PC-3 (cell line): ENCODE results near the gene CCL8. TPM values are rescaled to one million over a fixed set of nuclear protein-coding genes. Genes with fewer than 3 reads are reported as not detected.

Source experiments
- ATAC-seq: fragments of 200-7000 bp; cut with Tn5 transposase; 2 replicates; pipeline ENCODE4 v1.9.1; 2020; ENCODE audit warnings: mild to moderate bottlenecking, moderate library complexity
- BruUV-seq: library from RNA; stranded (reverse); fragments of 400-500 nt; replicated peaks from 2 replicates; lab custom pipeline; 2021; lab: Mats Ljungman, UMichigan
- CTCF ChIA-PET: fragments of 300-600 bp; sonication (Branson Sonifier 250); formaldehyde crosslinking; loops from one replicate; lab custom pipeline; 2022; ENCODE audit warnings: antibody characterized with exemption; lab: Charles Lee
- POLR2A ChIA-PET: fragments of 300-600 bp; sonication (Branson Sonifier 250); formaldehyde crosslinking; loops from one replicate; lab custom pipeline; 2022; ENCODE audit warnings: antibody characterized with exemption; ENCODE audit not compliant: unreplicated experiment; lab: Charles Lee
- DNase-seq: peaks from one replicate; pipeline ENCODE4 v3.0.0-alpha.2; 2015
- H2AFZ ChIP-seq: fragments of 300-600 bp; sonication (generic); 2 replicates; pipeline ENCODE4 v1.6.0; 2016; ENCODE audit warnings: antibody characterized with exemption, low read length
- H3F3A ChIP-seq: fragments of 300-600 bp; sonication (generic); one replicate; pipeline ENCODE4 v1.6.0; 2017; ENCODE audit warnings: antibody characterized with exemption, low read length, control low read depth, mild to moderate bottlenecking; ENCODE audit not compliant: unreplicated experiment
- H3K27ac ChIP-seq: fragments of 300-600 bp; sonication (generic); 2 replicates; pipeline ENCODE4 v1.5.1; 2016; ENCODE audit warnings: mild to moderate bottlenecking, low read length
- H3K27me3 ChIP-seq: fragments of 300-600 bp; sonication (generic); 2 replicates; pipeline ENCODE4 v1.6.1; 2016; ENCODE audit warnings: low read length, mixed read lengths
- H3K36me3 ChIP-seq: fragments of 300-600 bp; sonication (generic); 2 replicates; pipeline ENCODE4 v1.6.1; 2016; ENCODE audit warnings: low read depth, mixed run types, low read length, mixed read lengths
- H3K4me1 ChIP-seq: fragments of 300-600 bp; sonication (generic); 2 replicates; pipeline ENCODE4 v1.5.1; 2016; ENCODE audit warnings: low read length; ENCODE audit not compliant: insufficient read depth
- H3K4me2 ChIP-seq: fragments of 300-600 bp; sonication (generic); 2 replicates; pipeline ENCODE4 v1.6.0; 2016; ENCODE audit warnings: low read length
- H3K4me3 ChIP-seq: fragments of 300-600 bp; sonication (generic); 2 replicates; pipeline ENCODE4 v1.5.1; 2016; ENCODE audit warnings: mild to moderate bottlenecking, low read length, mixed read lengths
- H3K79me2 ChIP-seq: fragments of 300-600 bp; sonication (generic); 2 replicates; pipeline ENCODE4 v1.6.1; 2017; ENCODE audit warnings: low read length, mixed read lengths
- H3K9ac ChIP-seq: fragments of 300-600 bp; sonication (generic); 2 replicates; pipeline ENCODE4 v1.6.0; 2016; ENCODE audit warnings: mild to moderate bottlenecking, low read length
- H3K9me2 ChIP-seq: fragments of 300-600 bp; sonication (generic); replicated peaks from 2 replicates; pipeline ENCODE4 v1.6.1; 2016; ENCODE audit warnings: mixed run types, low read length, mixed read lengths
- H3K9me3 ChIP-seq: fragments of 300-600 bp; sonication (generic); 2 replicates; pipeline ENCODE4 v1.6.1; 2016; ENCODE audit warnings: low read length, mixed read lengths
- H4K20me1 ChIP-seq: fragments of 300-600 bp; sonication (generic); 2 replicates; pipeline ENCODE4 v1.6.1; 2016; ENCODE audit warnings: low read length, mixed read lengths
- EZH2 ChIP-seq: fragments of 300-600 bp; sonication (generic); IDR thresholded peaks from one replicate; pipeline ENCODE4 v1.6.1; 2017; ENCODE audit warnings: antibody characterized with exemption, mild to moderate bottlenecking, low read length; ENCODE audit not compliant: unreplicated experiment
- EZH2phosphoT487 ChIP-seq: fragments of 300-600 bp; sonication (generic); IDR thresholded peaks from 2 replicates; pipeline ENCODE4 v1.6.1; 2018; ENCODE audit warnings: mild to moderate bottlenecking, antibody characterized with exemption, low read length, borderline replicate concordance
- intact Hi-C: fragments of 100-400 bp; cut with micrococcal nuclease; formaldehyde crosslinking; loops from 2 replicates; pipeline ENCODE4 v1.9.0; 2023
- total RNA-seq: library from RNA; depleted of rRNA; stranded (reverse); fragments of >200 nt; gene quantifications from 2 replicates; pipeline ENCODE4 v1.2.3, GENCODE V29; 2014
- TF ChIP-seq, protein P1 (sequence below): fragments of 300-600 bp; sonication (generic); conservative IDR thresholded peaks from 2 replicates; pipeline ENCODE4 v1.5.1; 2017; ENCODE audit warnings: antibody characterized with exemption, low read depth, mild to moderate bottlenecking, low read length

The CCL8 gene
- total RNA-seq, 1 experiment from 2014 or later: not detected

DNA sequence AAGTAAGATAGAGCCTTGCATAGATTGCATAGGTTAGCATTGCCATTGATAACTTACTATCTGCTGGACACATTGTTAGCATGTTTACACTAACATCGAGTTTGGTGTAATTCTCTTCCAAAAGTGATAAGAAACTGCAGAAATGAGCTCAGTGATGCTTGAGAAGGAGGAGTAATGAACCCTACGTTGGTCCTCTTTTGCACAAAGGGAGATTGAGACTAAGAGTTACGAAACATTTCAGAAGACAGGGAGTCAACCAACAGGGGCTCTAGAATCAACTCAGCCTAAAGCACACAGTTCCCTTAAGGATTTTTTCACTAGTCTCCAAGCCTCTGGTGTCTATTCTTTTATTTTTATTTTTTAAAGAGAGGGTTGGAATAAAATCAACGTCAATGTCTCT is 42.4 kb upstream of the CCL8 start:
- DNase-seq (no peak), ATAC-seq (no peak)
- BruUV-seq: no TSS peak
- Histone ChIP-seq H3K36me3 (no peaks in the 10 kb centered on the region), H3K79me2 (no peaks in the 10 kb centered on the region), H3K4me2 (no peak overlapping the region), H3K4me1 (no peaks in the 10 kb centered on the region), H3K9me3 (no peaks in the 10 kb centered on the region), H2AFZ (no peak overlapping the region), H3K27me3 (no peaks in the 10 kb centered on the region), H3F3A (no peaks in the 10 kb centered on the region), H3K9ac (no peak overlapping the region), H3K4me3 (no peak overlapping the region), H4K20me1 (no peaks in the 10 kb centered on the region), H3K27ac (no peak overlapping the region), H3K9me2 (no peaks in the 10 kb centered on the region)
- TF ChIP-seq, protein P1, sequence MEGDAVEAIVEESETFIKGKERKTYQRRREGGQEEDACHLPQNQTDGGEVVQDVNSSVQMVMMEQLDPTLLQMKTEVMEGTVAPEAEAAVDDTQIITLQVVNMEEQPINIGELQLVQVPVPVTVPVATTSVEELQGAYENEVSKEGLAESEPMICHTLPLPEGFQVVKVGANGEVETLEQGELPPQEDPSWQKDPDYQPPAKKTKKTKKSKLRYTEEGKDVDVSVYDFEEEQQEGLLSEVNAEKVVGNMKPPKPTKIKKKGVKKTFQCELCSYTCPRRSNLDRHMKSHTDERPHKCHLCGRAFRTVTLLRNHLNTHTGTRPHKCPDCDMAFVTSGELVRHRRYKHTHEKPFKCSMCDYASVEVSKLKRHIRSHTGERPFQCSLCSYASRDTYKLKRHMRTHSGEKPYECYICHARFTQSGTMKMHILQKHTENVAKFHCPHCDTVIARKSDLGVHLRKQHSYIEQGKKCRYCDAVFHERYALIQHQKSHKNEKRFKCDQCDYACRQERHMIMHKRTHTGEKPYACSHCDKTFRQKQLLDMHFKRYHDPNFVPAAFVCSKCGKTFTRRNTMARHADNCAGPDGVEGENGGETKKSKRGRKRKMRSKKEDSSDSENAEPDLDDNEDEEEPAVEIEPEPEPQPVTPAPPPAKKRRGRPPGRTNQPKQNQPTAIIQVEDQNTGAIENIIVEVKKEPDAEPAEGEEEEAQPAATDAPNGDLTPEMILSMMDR: no peak
- no peak for TF ChIP-seq EZH2phosphoT487
- no peak for TF ChIP-seq EZH2
- POLR2A ChIA-PET: no interaction called here
- intact Hi-C loops: no loop called here
- CTCF ChIA-PET: no interaction called here

DNA sequence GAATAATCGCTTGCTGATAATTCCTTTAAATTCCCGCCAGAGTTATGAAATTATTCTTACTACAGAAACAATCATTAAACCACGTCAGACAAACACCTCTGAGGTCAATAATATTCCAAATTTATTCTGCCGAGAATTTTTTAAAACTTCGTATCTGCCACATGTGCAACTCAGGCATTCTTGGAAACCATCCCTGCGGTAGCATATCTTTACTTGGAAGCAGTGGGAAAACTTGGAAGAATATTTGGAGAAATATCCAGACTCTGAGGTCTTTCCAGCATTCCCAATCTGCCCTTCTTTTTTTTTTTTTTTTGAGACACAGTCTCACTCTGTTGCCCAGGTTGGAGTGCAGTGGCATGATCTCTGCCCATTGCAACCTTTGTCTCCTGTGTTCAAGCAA is 35.7 kb upstream of the CCL8 start:
- H3K27ac ChIP-seq: no peak overlapping the region
- no peaks in the 10 kb centered on the region for H3K36me3 ChIP-seq
- BruUV-seq: no TSS peak
- POLR2A ChIA-PET: no interaction called here
- H3K9me3 ChIP-seq: no peaks in the 10 kb centered on the region
- H2AFZ ChIP-seq: no peak overlapping the region
- TF ChIP-seq, protein P1: no peak
- TF ChIP-seq EZH2phosphoT487: no peak
- TF ChIP-seq EZH2: no peak
- H3F3A ChIP-seq: no peaks in the 10 kb centered on the region
- H3K79me2 ChIP-seq: no peaks in the 10 kb centered on the region
- H4K20me1 ChIP-seq: no peaks in the 10 kb centered on the region
- no peak for DNase-seq
- intact Hi-C loops: no loop called here
- no peak overlapping the region for H3K4me3 ChIP-seq
- H3K4me1 ChIP-seq: no peaks in the 10 kb centered on the region
- ATAC-seq: no peak
- CTCF ChIA-PET: no interaction called here
- no peak overlapping the region for H3K9ac ChIP-seq
- H3K4me2 ChIP-seq: no peak overlapping the region
- H3K27me3 ChIP-seq: no peaks in the 10 kb centered on the region
- no peaks in the 10 kb centered on the region for H3K9me2 ChIP-seq

DNA sequence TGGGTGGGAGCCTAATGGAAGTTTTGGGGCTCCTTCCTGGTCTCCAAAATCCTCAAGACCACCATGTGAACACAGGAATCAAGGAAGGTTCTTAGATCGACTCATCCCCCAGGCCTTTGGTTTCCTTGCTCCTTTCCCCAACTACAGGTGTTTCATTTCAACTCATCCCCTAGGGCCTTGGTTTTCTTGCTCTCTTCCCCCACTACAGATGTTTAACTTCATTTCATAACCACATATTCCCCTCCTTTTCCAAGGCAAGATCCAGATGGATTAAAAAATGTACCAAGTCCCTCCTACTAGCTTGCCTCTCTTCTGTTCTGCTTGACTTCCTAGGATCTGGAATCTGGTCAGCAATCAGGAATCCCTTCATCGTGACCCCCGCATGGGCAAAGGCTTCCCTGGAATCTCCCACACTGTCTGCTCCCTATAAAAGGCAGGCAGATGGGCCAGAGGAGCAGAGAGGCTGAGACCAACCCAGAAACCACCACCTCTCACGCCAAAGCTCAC is 33.9 kb upstream of the CCL8 start, which contains the start of gene CCL11:
Gene CCL11, plus strand, starts transcription at position 457 of the 507 bp plus-strand sequence. CDS start 67 bp downstream, outside the sequence.
- no peak within 1 kb of the TSS for H3K9ac ChIP-seq
- intact Hi-C loops: no loop called here
- no TSS peak for BruUV-seq
- H3K9me2 ChIP-seq: no peaks in the 10 kb centered on the region
- TF ChIP-seq EZH2: no peak
- TF ChIP-seq, protein P1: no peak
- TF ChIP-seq EZH2phosphoT487: no peak
- no peaks in the 10 kb centered on the region for H3F3A ChIP-seq
- DNase-seq (no peak), ATAC-seq (no peak)
- H3K36me3 ChIP-seq: no peaks in the 10 kb centered on the region
- ChIA-PET POLR2A (no interaction called here), CTCF (no interaction called here)
- no peaks in the 10 kb centered on the region for H3K4me1 ChIP-seq
- H3K9me3 ChIP-seq: no peaks in the 10 kb centered on the region
- no peak within 1 kb of the TSS for H3K27ac ChIP-seq
- H3K27me3 ChIP-seq: no peaks in the 10 kb centered on the region
- no peaks in the 10 kb centered on the region for H4K20me1 ChIP-seq
- H3K79me2 ChIP-seq: no peaks in the 10 kb centered on the region
- no peak within 1 kb of the TSS for H3K4me3 ChIP-seq
- no peak within 1 kb of the TSS for H2AFZ ChIP-seq
- H3K4me2 ChIP-seq: no peak within 1 kb of the TSS
